Fibroblast of lung (primary cell): Measurements from ENCODE around the gene PCDHA5. TPM values are rescaled to one million over a fixed set of nuclear protein-coding genes. Genes with fewer than 3 reads are reported as not detected.

Experiments used
- DNase-seq, 2 donors: peaks; one replicate each; pipeline versions ENCODE4 v3.0.0 to v3.0.0-alpha.2; 2010; ENCODE audit warnings: low read depth in 2 of 2
- H2AFZ ChIP-seq: 2 replicates; pipeline ENCODE4 v1.5.1; 2012; ENCODE audit warnings: low read length, control low read depth, inconsistent platforms
- H3K27ac ChIP-seq: 2 replicates; pipeline ENCODE4 v1.5.1; 2011; ENCODE audit warnings: low read length, control low read depth; ENCODE audit not compliant: insufficient read depth
- H3K27me3 ChIP-seq: 2 replicates; pipeline ENCODE4 v1.5.1; 2011; ENCODE audit warnings: mild to moderate bottlenecking, low read length; ENCODE audit not compliant: control insufficient read depth, insufficient read depth
- H3K36me3 ChIP-seq: 2 replicates; pipeline ENCODE4 v1.5.1; 2011; ENCODE audit warnings: low read length; ENCODE audit not compliant: control insufficient read depth, insufficient read depth
- H3K4me1 ChIP-seq: 2 replicates; pipeline ENCODE4 v1.5.1; 2011; ENCODE audit warnings: low read length; ENCODE audit not compliant: control insufficient read depth, insufficient read depth; ENCODE audit errors: extremely low read depth
- H3K4me2 ChIP-seq: 2 replicates; pipeline ENCODE4 v1.5.1; 2011; ENCODE audit warnings: low read length, control low read depth; ENCODE audit not compliant: insufficient read depth; ENCODE audit errors: extremely low read depth
- H3K4me3 ChIP-seq, 4 experiments: fragments of 200-600 bp in 1 of 4; sonication (generic) in 1 of 4; replicated peaks in 1 of 4; 2 replicates each; pipeline ENCODE4 v1.5.1; 2011 to 2016; ENCODE audit warnings: low read length in 4 of 4, low read depth in 3 of 4, mild to moderate bottlenecking in 3 of 4, control low read depth in 2 of 4, inconsistent platforms in 1 of 4, mixed read lengths in 1 of 4; ENCODE audit not compliant: insufficient read depth in 1 of 4; ENCODE audit errors: control extremely low read depth in 1 of 4
- H3K79me2 ChIP-seq: 2 replicates; pipeline ENCODE4 v1.5.1; 2012; ENCODE audit warnings: mild to moderate bottlenecking, low read length, inconsistent platforms; ENCODE audit not compliant: control insufficient read depth, insufficient read depth
- H3K9ac ChIP-seq: 2 replicates; pipeline ENCODE4 v1.5.1; 2011; ENCODE audit warnings: mild to moderate bottlenecking, low read length, control low read depth; ENCODE audit not compliant: insufficient read depth
- H3K9me3 ChIP-seq: 2 replicates; pipeline ENCODE4 v1.5.1; 2012; ENCODE audit warnings: low read depth, low read length; ENCODE audit not compliant: control insufficient read depth, insufficient read depth
- H4K20me1 ChIP-seq: 2 replicates; pipeline ENCODE4 v1.5.1; 2011; ENCODE audit warnings: low read length; ENCODE audit not compliant: control insufficient read depth, insufficient read depth; ENCODE audit errors: extremely low read depth
- CTCF ChIP-seq, 2 donors: IDR thresholded peaks in 1 of 2; conservative IDR thresholded peaks in 1 of 2; 1 replicate in 1 of 2; 2 replicates in 1 of 2; pipeline ENCODE4 v1.5.1; 2011 to 2012; ENCODE audit warnings: low read length in 2 of 2, control low read depth in 1 of 2, inconsistent platforms in 1 of 2, low read depth in 1 of 2, mild to moderate bottlenecking in 1 of 2
- EZH2 ChIP-seq: IDR thresholded peaks from 2 replicates; pipeline ENCODE4 v1.5.1; 2012; ENCODE audit warnings: low read length, control low read depth, mild to moderate bottlenecking; ENCODE audit errors: missing control alignments
- polyA plus RNA-seq, 2 donors: library from polyadenylated mRNA; depleted of rRNA in 1 of 2; stranded (reverse) in 1 of 2; unstranded in 1 of 2; fragments of >200 nt; gene quantifications; 2 replicates each; pipeline ENCODE4 v1.2.1, GENCODE V29; 2011 to 2012; ENCODE audit warnings: missing spikeins in 1 of 2
- total RNA-seq: library from RNA; depleted of rRNA; stranded (reverse); fragments of >200 nt; gene quantifications from 2 replicates; pipeline ENCODE4 v1.2.1, GENCODE V29; 2014

Gene PCDHA5
- total and polyA plus RNA-seq, 2 donors (not counting 1 experiment from before 2014, with no cell fraction given) = 0.24 to 0.33 TPM

- peak in 1 of 2 donors; percentile 2 for DNase-seq
Observed at GRCh38 chr5:140855772-140856674, 34.6 kb downstream of the PCDHA5 start, which contains the start of gene PCDHA10. Gene PCDHA10 (plus strand): TSS chr5:140855897. CDS start chr5:140856049, 152 bp downstream.

GRCh38 chr5:140857177-140857986, 36.0 kb downstream of the PCDHA5 start:
- H3K9ac ChIP-seq = no peak overlapping the region
- H3K27ac ChIP-seq = no peak overlapping the region
- H4K20me1 ChIP-seq = no peaks in the 10 kb centered on the region
- TF ChIP-seq CTCF (conservative IDR thresholded peaks at IDR 0.05 in 1 of 2, IDR thresholded peaks at IDR 0.05 in 1 of 2; ENCODE audit: low read depth in 1 of 2, low read length in 2 of 2) (no peak), EZH2 (no peak)
- H3K4me3 ChIP-seq = no peak overlapping the region
- H3K79me2 ChIP-seq = no peaks in the 10 kb centered on the region
- no peaks in the 10 kb centered on the region for H3K27me3 ChIP-seq
- H2AFZ ChIP-seq = no peak overlapping the region
- DNase-seq = no peak
- H3K4me2 ChIP-seq = no peak overlapping the region
- H3K9me3 ChIP-seq = no peaks in the 10 kb centered on the region
- no peaks in the 10 kb centered on the region for H3K4me1 ChIP-seq
- no peaks in the 10 kb centered on the region for H3K36me3 ChIP-seq

More at GRCh38 chr5:140855772-140856674, 34.6 kb downstream of the PCDHA5 start, which contains the start of gene PCDHA10:
- TF ChIP-seq CTCF (conservative IDR thresholded peaks at IDR 0.05 in 1 of 2, IDR thresholded peaks at IDR 0.05 in 1 of 2; ENCODE audit: low read depth in 1 of 2, low read length in 2 of 2) (no peak), EZH2 (no peak)
- Histone ChIP-seq H3K27me3 (no peaks in the 10 kb centered on the region), H3K4me2 (no peak within 1 kb of the TSS), H3K79me2 (no peaks in the 10 kb centered on the region), H3K27ac (no peak within 1 kb of the TSS), H3K4me3 (peak within 1 kb of the TSS in 1 of 4 experiments; percentile 30), H4K20me1 (no peaks in the 10 kb centered on the region), H3K9ac (no peak within 1 kb of the TSS), H2AFZ (peak within 1 kb of the TSS; percentile 30), H3K9me3 (no peaks in the 10 kb centered on the region), H3K4me1 (no peaks in the 10 kb centered on the region), H3K36me3 (no peaks in the 10 kb centered on the region)

- H3K79me2 ChIP-seq = no peaks in the 10 kb centered on the region
- DNase-seq = no peak
- H3K4me3 ChIP-seq = no peak overlapping the region
- no peaks in the 10 kb centered on the region for H3K36me3 ChIP-seq
- H2AFZ ChIP-seq = no peak overlapping the region
- no peak overlapping the region for H3K27ac ChIP-seq
- no peaks in the 10 kb centered on the region for H3K4me1 ChIP-seq
- TF ChIP-seq CTCF (conservative IDR thresholded peaks at IDR 0.05 in 1 of 2, IDR thresholded peaks at IDR 0.05 in 1 of 2; ENCODE audit: low read depth in 1 of 2, low read length in 2 of 2) = no peak
- TF ChIP-seq EZH2 = no peak
- H4K20me1 ChIP-seq = no peaks in the 10 kb centered on the region
- H3K27me3 ChIP-seq = no peaks in the 10 kb centered on the region
- no peaks in the 10 kb centered on the region for H3K9me3 ChIP-seq
- no peak overlapping the region for H3K4me2 ChIP-seq
- no peak overlapping the region for H3K9ac ChIP-seq
Observed at GRCh38 chr5:140857987-140858240, 36.5 kb downstream of the PCDHA5 start.
